PC-3 (cell line): ENCODE measurements around the gene ARL11.

ENCODE experiments used
- CTCF ChIP-seq: fragments of 300-600 bp; sonication (generic); conservative IDR thresholded peaks from 2 replicates; pipeline ENCODE4 v1.5.1; 2017; ENCODE audit warnings: antibody characterized with exemption, low read depth, mild to moderate bottlenecking, low read length
- EZH2 ChIP-seq: fragments of 300-600 bp; sonication (generic); IDR thresholded peaks from one replicate; pipeline ENCODE4 v1.6.1; 2017; ENCODE audit warnings: antibody characterized with exemption, mild to moderate bottlenecking, low read length; ENCODE audit not compliant: unreplicated experiment
- EZH2phosphoT487 ChIP-seq: fragments of 300-600 bp; sonication (generic); IDR thresholded peaks from 2 replicates; pipeline ENCODE4 v1.6.1; 2018; ENCODE audit warnings: mild to moderate bottlenecking, antibody characterized with exemption, low read length, borderline replicate concordance

GRCh38 chr13:49632156-49632555 is 3.8 kb downstream of the ARL11 start:
- TF ChIP-seq CTCF: no peak
- TF ChIP-seq EZH2phosphoT487: no peak
- TF ChIP-seq EZH2: no peak
